Measurements from ENCODE around the gene DIP2A.
A peak's percentile ranks its signal among the peaks of the same experiment; 100 is the strongest.

The DIP2A gene, protein sequence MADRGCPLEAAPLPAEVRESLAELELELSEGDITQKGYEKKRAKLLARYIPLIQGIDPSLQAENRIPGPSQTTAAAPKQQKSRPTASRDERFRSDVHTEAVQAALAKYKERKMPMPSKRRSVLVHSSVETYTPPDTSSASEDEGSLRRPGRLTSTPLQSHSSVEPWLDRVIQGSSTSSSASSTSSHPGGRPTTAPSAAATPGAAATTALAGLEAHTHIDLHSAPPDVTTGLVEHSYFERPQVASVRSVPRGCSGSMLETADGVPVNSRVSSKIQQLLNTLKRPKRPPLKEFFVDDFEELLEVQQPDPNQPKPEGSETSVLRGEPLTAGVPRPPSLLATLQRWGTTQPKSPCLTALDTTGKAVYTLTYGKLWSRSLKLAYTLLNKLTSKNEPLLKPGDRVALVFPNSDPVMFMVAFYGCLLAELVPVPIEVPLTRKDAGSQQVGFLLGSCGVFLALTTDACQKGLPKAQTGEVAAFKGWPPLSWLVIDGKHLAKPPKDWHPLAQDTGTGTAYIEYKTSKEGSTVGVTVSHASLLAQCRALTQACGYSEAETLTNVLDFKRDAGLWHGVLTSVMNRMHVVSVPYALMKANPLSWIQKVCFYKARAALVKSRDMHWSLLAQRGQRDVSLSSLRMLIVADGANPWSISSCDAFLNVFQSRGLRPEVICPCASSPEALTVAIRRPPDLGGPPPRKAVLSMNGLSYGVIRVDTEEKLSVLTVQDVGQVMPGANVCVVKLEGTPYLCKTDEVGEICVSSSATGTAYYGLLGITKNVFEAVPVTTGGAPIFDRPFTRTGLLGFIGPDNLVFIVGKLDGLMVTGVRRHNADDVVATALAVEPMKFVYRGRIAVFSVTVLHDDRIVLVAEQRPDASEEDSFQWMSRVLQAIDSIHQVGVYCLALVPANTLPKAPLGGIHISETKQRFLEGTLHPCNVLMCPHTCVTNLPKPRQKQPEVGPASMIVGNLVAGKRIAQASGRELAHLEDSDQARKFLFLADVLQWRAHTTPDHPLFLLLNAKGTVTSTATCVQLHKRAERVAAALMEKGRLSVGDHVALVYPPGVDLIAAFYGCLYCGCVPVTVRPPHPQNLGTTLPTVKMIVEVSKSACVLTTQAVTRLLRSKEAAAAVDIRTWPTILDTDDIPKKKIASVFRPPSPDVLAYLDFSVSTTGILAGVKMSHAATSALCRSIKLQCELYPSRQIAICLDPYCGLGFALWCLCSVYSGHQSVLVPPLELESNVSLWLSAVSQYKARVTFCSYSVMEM (N-terminal part only)

DNA sequence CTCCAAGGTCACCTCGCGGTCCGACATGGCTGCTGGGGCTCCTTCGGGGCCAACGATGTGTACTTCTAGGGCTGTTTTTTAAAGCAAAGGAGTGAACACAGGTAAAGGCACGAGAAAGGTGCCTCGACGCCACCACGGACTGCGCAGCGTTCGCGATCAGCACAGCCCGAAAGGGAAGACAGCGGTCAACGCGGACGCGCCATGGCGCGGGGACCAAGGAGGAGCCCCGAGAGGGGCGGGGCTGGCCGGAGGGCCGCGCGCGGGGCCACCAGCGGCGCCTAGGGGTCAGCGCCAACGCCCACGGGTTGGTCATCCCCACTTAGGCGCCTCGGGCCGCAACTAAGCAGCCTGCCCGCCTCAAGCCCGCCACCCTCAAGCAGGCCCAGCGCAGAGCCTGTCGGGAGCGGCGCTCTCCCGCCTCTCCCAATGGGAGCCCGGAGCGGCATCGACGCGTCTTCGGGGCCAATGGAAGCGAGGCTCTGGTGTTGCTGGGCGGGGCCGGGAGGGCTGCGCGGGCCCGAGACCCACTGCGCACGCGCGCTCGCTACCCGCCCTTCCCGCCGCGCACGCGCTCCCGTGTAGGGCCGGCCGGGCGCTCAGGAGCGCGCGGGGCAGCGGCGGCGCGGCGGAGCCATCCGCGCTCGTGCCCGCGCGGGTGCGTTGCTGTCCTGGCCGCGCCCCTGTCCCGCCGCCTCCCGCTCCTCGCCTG, at the start of gene DIP2A:
TSS of gene DIP2A (plus strand) at position 577 of the 709 bp plus-strand sequence. CDS start 241 bp downstream, outside the sequence.
- peak within 1 kb of the TSS; percentile 75; the same call in 1 of the 2 replicates for H3K27ac ChIP-seq
- H3K36me3 ChIP-seq (ENCODE audit: insufficient read depth, low read length), result 0 out of 2 replicates have a peak, but pooled peaks cover 3% of the 10 kb centered on the region
- peak within 1 kb of the TSS; percentile 97 for H3K9ac ChIP-seq (ENCODE audit: insufficient read length)
- H3K4me3 ChIP-seq, result peak within 1 kb of the TSS; percentile 92
- TF ChIP-seq EZH2 (IDR thresholded peaks at IDR 0.05) (no peak), POLR2AphosphoS5 (IDR thresholded peaks at IDR 0.05; ENCODE audit: borderline replicate concordance, low read depth, low read length) (peak; percentile 93)
- H3K9me3 ChIP-seq (ENCODE audit: low read depth, low read length), result no peaks in the 10 kb centered on the region
- DNase-seq (ENCODE audit: low read depth, low spot score), result peak; percentile 64

DNA sequence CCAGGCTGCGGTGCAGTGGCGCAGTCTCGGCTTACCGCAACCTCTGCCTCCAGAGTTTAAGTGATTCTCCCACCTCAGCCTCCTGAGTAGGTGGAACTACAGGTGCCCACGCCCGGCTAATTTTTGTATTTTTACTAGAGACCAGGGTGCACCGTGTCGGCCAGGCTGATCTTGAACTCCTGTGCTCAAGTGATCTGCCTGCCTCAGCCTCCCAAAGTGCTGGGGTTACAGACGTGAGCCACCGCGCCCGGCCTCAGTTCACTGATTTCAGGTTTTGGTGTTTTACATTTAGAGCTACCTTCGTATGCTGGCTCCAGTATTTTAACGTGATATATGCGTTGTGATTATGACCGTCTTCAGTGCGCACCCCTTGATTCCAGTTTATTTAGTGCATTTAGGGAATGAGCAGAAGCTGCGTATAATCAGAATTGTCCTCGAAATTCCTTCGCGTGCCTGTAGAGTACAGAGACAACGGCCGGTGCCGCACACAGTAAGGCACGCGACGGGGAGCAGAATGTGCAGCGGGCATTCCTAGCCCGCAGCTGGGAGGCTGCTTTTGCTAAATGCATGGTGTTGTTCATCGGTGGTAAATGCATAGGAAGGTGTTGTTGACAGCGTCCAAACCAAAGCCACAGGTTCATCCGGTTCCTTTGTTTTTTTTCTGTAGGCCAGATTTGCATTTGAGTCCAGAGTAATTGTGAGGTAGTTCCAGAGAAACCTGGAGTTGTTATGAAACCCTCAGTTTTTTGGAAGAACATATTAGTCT, 48.9 kb upstream of the DIP2A start:
- DNase-seq (ENCODE audit: low read depth, low spot score), result no peak
- Histone ChIP-seq H3K9me3 (ENCODE audit: low read depth, low read length) (no peaks in the 10 kb centered on the region), H3K27ac (no peak overlapping the region), H3K36me3 (ENCODE audit: insufficient read depth, low read length) (peaks cover 15% of the 10 kb centered on the region; the same call in 1 of the 2 replicates), H3K9ac (ENCODE audit: insufficient read length) (no peak overlapping the region), H3K4me3 (no peak overlapping the region)
- TF ChIP-seq EZH2 (IDR thresholded peaks at IDR 0.05) (no peak), POLR2AphosphoS5 (IDR thresholded peaks at IDR 0.05; ENCODE audit: borderline replicate concordance, low read depth, low read length) (no peak), FOXP2 (optimal IDR thresholded peaks at IDR 0.05; ENCODE audit: control extremely low read depth, extremely low read length, insufficient read depth) (no peak)

DNA sequence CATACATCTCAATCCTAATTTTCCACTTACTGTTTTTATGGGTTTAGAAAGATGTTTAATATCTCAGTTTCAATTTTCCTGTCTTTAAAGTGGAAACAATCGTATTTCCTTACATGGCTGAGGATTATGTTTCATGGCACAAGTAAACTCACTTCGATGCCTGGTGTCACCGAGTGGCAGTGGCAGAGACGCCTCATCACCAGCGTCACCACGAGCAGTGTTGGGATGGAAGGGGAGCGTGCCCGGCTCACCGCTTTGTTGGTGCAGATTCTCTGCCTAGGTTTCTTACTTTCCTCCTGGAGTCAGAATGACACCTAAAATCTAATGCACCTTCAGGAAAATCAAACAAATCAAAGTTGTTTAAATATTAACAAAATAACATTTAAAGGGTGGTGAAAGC, 48.2 kb upstream of the DIP2A start:
- H3K9me3 ChIP-seq (ENCODE audit: low read depth, low read length), result no peaks in the 10 kb centered on the region
- no peak overlapping the region for H3K9ac ChIP-seq (ENCODE audit: insufficient read length)
- peaks cover 15% of the 10 kb centered on the region; the same call in 1 of the 2 replicates for H3K36me3 ChIP-seq (ENCODE audit: insufficient read depth, low read length)
- no peak for DNase-seq (ENCODE audit: low read depth, low spot score)
- no peak overlapping the region for H3K4me3 ChIP-seq
- no peak overlapping the region for H3K27ac ChIP-seq
- TF ChIP-seq EZH2 (IDR thresholded peaks at IDR 0.05), result no peak
- TF ChIP-seq POLR2AphosphoS5 (IDR thresholded peaks at IDR 0.05; ENCODE audit: borderline replicate concordance, low read depth, low read length), result no peak
- TF ChIP-seq FOXP2 (optimal IDR thresholded peaks at IDR 0.05; ENCODE audit: control extremely low read depth, extremely low read length, insufficient read depth), result no peak

DNA sequence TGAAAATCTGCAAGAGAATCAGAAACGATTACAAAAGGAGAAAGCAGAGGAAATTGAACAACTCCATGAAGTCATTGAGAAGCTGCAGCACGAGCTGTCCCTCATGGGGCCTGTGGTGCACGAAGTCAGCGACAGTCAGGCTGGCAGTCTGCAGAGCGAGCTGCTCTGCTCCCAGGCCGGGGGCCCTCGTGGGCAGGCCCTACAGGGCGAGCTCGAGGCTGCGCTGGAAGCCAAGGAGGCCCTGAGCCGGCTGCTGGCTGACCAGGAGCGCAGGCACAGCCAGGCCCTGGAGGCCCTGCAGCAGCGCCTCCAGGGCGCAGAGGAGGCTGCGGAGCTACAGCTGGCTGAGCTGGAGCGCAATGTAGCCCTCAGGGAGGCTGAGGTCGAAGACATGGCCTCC, 47.5 kb upstream of the DIP2A start:
- TF ChIP-seq EZH2 (IDR thresholded peaks at IDR 0.05) (no peak), FOXP2 (optimal IDR thresholded peaks at IDR 0.05; ENCODE audit: control extremely low read depth, extremely low read length, insufficient read depth) (no peak), POLR2AphosphoS5 (IDR thresholded peaks at IDR 0.05; ENCODE audit: borderline replicate concordance, low read depth, low read length) (no peak)
- H3K9me3 ChIP-seq (ENCODE audit: low read depth, low read length), result no peaks in the 10 kb centered on the region
- no peak for DNase-seq (ENCODE audit: low read depth, low spot score)
- H3K36me3 ChIP-seq (ENCODE audit: insufficient read depth, low read length), result peaks cover 20% of the 10 kb centered on the region; the same call in 1 of the 2 replicates
- no peak overlapping the region for H3K4me3 ChIP-seq
- H3K27ac ChIP-seq, result no peak overlapping the region
- H3K9ac ChIP-seq (ENCODE audit: insufficient read length), result no peak overlapping the region

DNA sequence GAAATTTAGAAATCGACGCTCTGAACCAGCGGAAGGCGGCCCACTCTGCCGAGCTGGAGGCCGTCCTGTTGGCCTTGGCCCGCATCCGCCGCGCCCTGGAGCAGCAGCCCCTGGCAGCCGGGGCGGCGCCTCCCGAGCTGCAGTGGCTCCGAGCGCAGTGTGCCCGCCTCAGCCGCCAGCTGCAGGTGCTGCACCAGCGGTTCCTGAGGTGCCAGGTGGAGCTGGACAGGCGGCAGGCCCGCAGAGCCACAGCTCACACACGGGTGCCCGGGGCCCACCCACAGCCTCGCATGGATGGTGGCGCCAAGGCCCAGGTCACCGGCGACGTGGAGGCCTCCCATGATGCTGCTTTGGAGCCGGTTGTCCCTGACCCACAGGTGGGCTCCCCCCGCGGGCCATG, 47.0 kb upstream of the DIP2A start:
- Histone ChIP-seq H3K27ac (no peak overlapping the region), H3K9me3 (ENCODE audit: low read depth, low read length) (no peaks in the 10 kb centered on the region), H3K9ac (ENCODE audit: insufficient read length) (no peak overlapping the region), H3K36me3 (ENCODE audit: insufficient read depth, low read length) (peaks cover 23% of the 10 kb centered on the region; the same call in 1 of the 2 replicates), H3K4me3 (no peak overlapping the region)
- TF ChIP-seq POLR2AphosphoS5 (IDR thresholded peaks at IDR 0.05; ENCODE audit: borderline replicate concordance, low read depth, low read length), result no peak
- no peak for TF ChIP-seq EZH2 (IDR thresholded peaks at IDR 0.05)
- TF ChIP-seq FOXP2 (optimal IDR thresholded peaks at IDR 0.05; ENCODE audit: control extremely low read depth, extremely low read length, insufficient read depth), result no peak
- no peak for DNase-seq (ENCODE audit: low read depth, low spot score)

DNA sequence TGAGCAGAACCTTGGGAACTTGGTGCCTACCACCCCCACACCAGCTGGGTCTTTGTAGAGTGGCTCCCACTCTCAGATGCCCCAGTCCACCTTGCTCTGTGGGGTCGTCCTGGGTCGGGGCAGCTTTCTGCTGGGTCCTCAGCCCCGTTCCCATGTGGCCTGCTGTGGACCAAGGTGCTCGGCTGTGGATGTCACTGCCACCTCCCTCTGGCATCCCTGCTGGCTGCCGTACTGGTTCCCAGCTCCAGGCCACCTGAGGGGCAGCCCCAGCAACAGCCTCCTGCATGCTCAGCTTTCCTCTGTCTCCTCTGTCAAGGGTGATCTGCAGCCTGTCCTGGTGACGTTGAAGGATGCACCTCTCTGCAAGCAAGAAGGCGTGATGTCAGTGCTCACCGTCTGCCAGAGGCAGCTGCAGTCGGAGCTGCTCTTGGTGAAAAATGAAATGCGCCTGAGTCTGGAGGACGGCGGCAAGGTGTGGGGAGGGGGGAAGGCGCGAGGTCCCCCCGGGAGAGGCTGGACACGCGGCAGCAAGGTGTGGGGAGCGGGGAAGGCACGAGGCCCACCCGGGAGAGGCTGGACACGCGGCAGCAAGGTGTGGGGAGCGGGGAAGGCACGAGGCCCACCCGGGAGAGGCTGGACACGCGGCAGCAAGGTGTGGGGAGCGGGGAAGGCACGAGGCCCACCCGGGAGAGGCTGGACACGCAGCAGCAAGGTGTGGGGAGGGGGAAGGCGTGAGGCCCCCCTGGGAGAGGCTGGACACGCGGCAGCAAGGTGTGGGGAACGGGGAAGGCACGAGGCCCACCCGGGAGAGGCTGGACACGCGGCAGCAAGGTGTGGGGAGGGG, 45.9 kb upstream of the DIP2A start:
- TF ChIP-seq POLR2AphosphoS5 (IDR thresholded peaks at IDR 0.05; ENCODE audit: borderline replicate concordance, low read depth, low read length) (no peak), FOXP2 (optimal IDR thresholded peaks at IDR 0.05; ENCODE audit: control extremely low read depth, extremely low read length, insufficient read depth) (no peak), EZH2 (IDR thresholded peaks at IDR 0.05) (no peak)
- no peak for DNase-seq (ENCODE audit: low read depth, low spot score)
- Histone ChIP-seq H3K36me3 (ENCODE audit: insufficient read depth, low read length) (peaks cover 26% of the 10 kb centered on the region; the same call in 1 of the 2 replicates), H3K9me3 (ENCODE audit: low read depth, low read length) (no peaks in the 10 kb centered on the region), H3K27ac (no peak overlapping the region), H3K9ac (ENCODE audit: insufficient read length) (no peak overlapping the region), H3K4me3 (no peak overlapping the region)
